Transverse colon (tissue), 4 donors: ENCODE results near the gene GMDS. TPM values are rescaled to one million over a fixed set of nuclear protein-coding genes. Genes with fewer than 3 reads are reported as not detected.

Experiments used
- DNase-seq: peaks from one replicate; pipeline ENCODE4 v3.0.0-alpha.2; 2019
- H3K27ac ChIP-seq, 4 donors: fragments of 200-600 bp; sonication (generic); 2 replicates each; pipeline ENCODE4 v1.5.1; 2016 to 2018; ENCODE audit warnings: inconsistent platforms in 4 of 4
- H3K27me3 ChIP-seq: fragments of 200-600 bp; sonication (generic); 2 replicates; pipeline ENCODE4 v1.5.1; 2017; ENCODE audit warnings: inconsistent platforms
- H3K36me3 ChIP-seq, 4 donors: fragments of 200-600 bp; sonication (generic); 2 replicates each; pipeline ENCODE4 v1.5.1; 2017 to 2019; ENCODE audit warnings: inconsistent platforms in 4 of 4
- H3K4me1 ChIP-seq, 4 donors: fragments of 200-600 bp; sonication (generic); 2 replicates each; pipeline ENCODE4 v1.5.1; 2017 to 2020; ENCODE audit warnings: inconsistent platforms in 4 of 4
- H3K4me3 ChIP-seq, 4 donors: fragments of 200-600 bp; sonication (generic); 1 replicate in 1 of 4; 2 replicates in 3 of 4; pipeline versions ENCODE4 v1.5.1 to v1.6.1; 2017 to 2019; ENCODE audit warnings: inconsistent platforms in 4 of 4
- H3K9me3 ChIP-seq, 2 donors: fragments of 200-600 bp; sonication (generic); 2 replicates each; pipeline ENCODE4 v1.5.1; 2017 to 2019; ENCODE audit warnings: inconsistent platforms in 2 of 2
- CTCF ChIP-seq, 5 experiments: fragments of 200-600 bp in 3 of 5; fragments of 450-650 bp in 2 of 5; sonication (generic) in 3 of 5; IDR thresholded peaks; 1 replicate in 2 of 5; 2 replicates in 3 of 5; pipeline ENCODE4 v1.5.1; 2016 to 2017; ENCODE audit warnings: antibody characterized with exemption in 5 of 5, inconsistent platforms in 3 of 5, mild to moderate bottlenecking in 2 of 5, moderate library complexity in 1 of 5
- EP300 ChIP-seq: sonication (generic); formaldehyde crosslinking; IDR thresholded peaks from one replicate; pipeline ENCODE4 v1.6.1; 2017; ENCODE audit warnings: antibody characterized with exemption, low read depth
- POLR2A ChIP-seq: fragments of 450-650 bp; IDR thresholded peaks from one replicate; pipeline ENCODE4 v1.6.1; 2016; ENCODE audit warnings: antibody characterized with exemption, mild to moderate bottlenecking, moderate library complexity
- POLR2AphosphoS5 ChIP-seq, 3 donors: sonication (generic); formaldehyde crosslinking; IDR thresholded peaks; one replicate each; pipeline ENCODE4 v1.6.1; 2016; ENCODE audit warnings: antibody characterized with exemption in 3 of 3
- WGBS, 2 donors: methylation state at CpG; one replicate each; pipeline ENCODE4 v1.1.5; 2018; ENCODE audit warnings: low coverage in 1 of 2; 5-methylcytosine and 5-hydroxymethylcytosine counted together
- in situ Hi-C, 4 donors: fragments of 200-750 bp; cut with MboI; loops; one replicate each; pipeline versions ENCODE4 v1.15.0 to v1.15.1; 2017; ENCODE audit warnings: low sequenced_read_pairs in 3 of 4, low pct_ligation_motif_present in 1 of 4, low pct_unique_long_range_greater_than_20kb in 1 of 4
- intact Hi-C: fragments of 100-400 bp; cut with DNase I; formaldehyde crosslinking; loops from one replicate; pipeline ENCODE4 v1.15.1; 2023; ENCODE audit warnings: low total_unique reads
- total RNA-seq, 4 donors: library from RNA; depleted of rRNA; stranded (reverse); fragments of >200 nt; gene quantifications; one replicate each; pipeline ENCODE4 v1.1.0, GENCODE V29; 2016

GMDS gene
- total RNA-seq, 4 donors from 2014 or later = 66.2 to 546 (median 102) TPM

GRCh38 chr6:1657771-1658165, 587.6 kb downstream of the GMDS start:
- H3K27ac ChIP-seq = no peak overlapping the region
- DNase-seq = no peak
- TF ChIP-seq EP300 (no peak), POLR2AphosphoS5 (IDR thresholded peaks at IDR 0.05) (no peak), CTCF (IDR thresholded peaks at IDR 0.05) (no peak), POLR2A (no peak)

GRCh38 chr6:1657116-1657770, 588.2 kb downstream of the GMDS start:
- H3K9me3 ChIP-seq = no peaks in the 10 kb centered on the region
- no peak for TF ChIP-seq EP300
- no peak for TF ChIP-seq POLR2AphosphoS5 (IDR thresholded peaks at IDR 0.05)
- WGBS, 2 donors = 87 to 88% methylated on average over 3 to 13 of the region's 13 CpGs
- intact Hi-C loops = no loop called here
- no peak for DNase-seq
- no peak overlapping the region for H3K27ac ChIP-seq
- in situ Hi-C loops = no loop called here
- no peaks in the 10 kb centered on the region for H3K4me1 ChIP-seq
- H3K36me3 ChIP-seq = no peaks in the 10 kb centered on the region
- no peak overlapping the region for H3K4me3 ChIP-seq
- no peaks in the 10 kb centered on the region for H3K27me3 ChIP-seq

More at GRCh38 chr6:1657771-1658165, 587.6 kb downstream of the GMDS start:
- in situ Hi-C loops (no loop called here), intact Hi-C loops (no loop called here)
- no peak overlapping the region for H3K4me3 ChIP-seq
- 78 to 87% methylated on average over 7 of the region's 7 CpGs for whole genome bisulfite sequencing, 2 donors
- no peaks in the 10 kb centered on the region for H3K9me3 ChIP-seq
- no peaks in the 10 kb centered on the region for H3K27me3 ChIP-seq
- H3K36me3 ChIP-seq = no peaks in the 10 kb centered on the region
- H3K4me1 ChIP-seq = no peaks in the 10 kb centered on the region

- no peaks in the 10 kb centered on the region for H3K4me1 ChIP-seq
- H3K27me3 ChIP-seq = no peaks in the 10 kb centered on the region
- H3K36me3 ChIP-seq = no peaks in the 10 kb centered on the region
- TF ChIP-seq POLR2AphosphoS5 (IDR thresholded peaks at IDR 0.05) (no peak), EP300 (no peak), POLR2A (no peak), CTCF (IDR thresholded peaks at IDR 0.05) (no peak)
- H3K27ac ChIP-seq = no peak overlapping the region
- H3K4me3 ChIP-seq = no peak overlapping the region
- H3K9me3 ChIP-seq = no peaks in the 10 kb centered on the region
- no peak for DNase-seq
- intact Hi-C loops (no loop called here), in situ Hi-C loops (no loop called here)
- WGBS, 2 donors = 69 to 78% methylated on average over 4 of the region's 4 CpGs
Observed at GRCh38 chr6:1654054-1654453, 591.4 kb downstream of the GMDS start.

- WGBS, 2 donors = 94 to 95% methylated on average over 4 to 10 of the region's 10 CpGs
- in situ Hi-C loops = no loop called here
Observed at GRCh38 chr6:1652842-1653241, 592.6 kb downstream of the GMDS start.

More at GRCh38 chr6:1652842-1653241, 592.6 kb downstream of the GMDS start:
- no peaks in the 10 kb centered on the region for H3K27me3 ChIP-seq
- TF ChIP-seq CTCF (IDR thresholded peaks at IDR 0.05) (no peak), POLR2A (no peak), POLR2AphosphoS5 (IDR thresholded peaks at IDR 0.05) (no peak), EP300 (no peak)
- no peaks in the 10 kb centered on the region for H3K4me1 ChIP-seq
- H3K27ac ChIP-seq = no peak overlapping the region
- no peak for DNase-seq
- H3K36me3 ChIP-seq = no peaks in the 10 kb centered on the region
- no peak overlapping the region for H3K4me3 ChIP-seq
- H3K9me3 ChIP-seq = no peaks in the 10 kb centered on the region
- intact Hi-C loops = no loop called here
